Vagina (tissue), 2 donors: ENCODE results near the gene ASIC1.

Source experiments
- CTCF ChIP-seq, 3 experiments: fragments of 450-650 bp in 2 of 3; fragments of 200-600 bp in 1 of 3; sonication (generic) in 1 of 3; IDR thresholded peaks; one replicate each; pipeline ENCODE4 v1.5.1; 2017 to 2019; ENCODE audit warnings: antibody characterized with exemption in 3 of 3, mild to moderate bottlenecking in 2 of 3, moderate library complexity in 2 of 3
- POLR2A ChIP-seq, 2 donors: fragments of 450-650 bp; IDR thresholded peaks; one replicate each; pipeline ENCODE4 v1.6.1; 2017; ENCODE audit warnings: antibody characterized with exemption in 2 of 2, mild to moderate bottlenecking in 2 of 2, moderate library complexity in 2 of 2

GRCh38 chr12:50018968-50019367 lies 38.4 kb upstream of the ASIC1 start:
- TF ChIP-seq CTCF (IDR thresholded peaks at IDR 0.05) (no peak), POLR2A (IDR thresholded peaks at IDR 0.05) (no peak)
